HepG2 (cell line): Measurements from ENCODE around the gene MTFR1L. TPM values are rescaled to one million over a fixed set of nuclear protein-coding genes. Genes with fewer than 3 reads are reported as not detected.

ENCODE experiments used
- BCL3 ChIP-seq: sonication (generic); formaldehyde crosslinking; IDR thresholded peaks from 2 replicates; pipeline ENCODE4 v1.5.1; 2020; ENCODE audit warnings: mild to moderate bottlenecking, missing genetic modification reagents, moderate library complexity
- CBX1 ChIP-seq: IDR thresholded peaks from one replicate; pipeline ENCODE4 v1.6.1; 2016; ENCODE audit warnings: antibody characterized with exemption, low read depth
- CEBPG ChIP-seq: IDR thresholded peaks from 2 replicates; pipeline ENCODE4 v1.6.1; 2016
- DNMT1 ChIP-seq: sonication (generic); formaldehyde crosslinking; IDR thresholded peaks from 2 replicates; pipeline ENCODE4 v1.5.1; 2020; ENCODE audit warnings: mild to moderate bottlenecking, missing genetic modification reagents
- GABPB1 ChIP-seq: IDR thresholded peaks from 2 replicates; pipeline ENCODE4 v1.6.1; 2016; ENCODE audit warnings: mild to moderate bottlenecking, missing genetic modification reagents, moderate library complexity, missing compliant biosample characterization
- GZF1 ChIP-seq: sonication (generic); formaldehyde crosslinking; IDR thresholded peaks from 2 replicates; pipeline ENCODE4 v1.5.1; 2020; ENCODE audit warnings: mild to moderate bottlenecking, missing genetic modification reagents
- HNF4G ChIP-seq, 2 experiments: sonication (generic) in 1 of 2; formaldehyde crosslinking in 1 of 2; IDR thresholded peaks; 2 replicates each; pipeline versions ENCODE4 v1.4.0 to v1.6.1; 2011 to 2020; ENCODE audit warnings: borderline replicate concordance in 2 of 2, low read depth in 2 of 2, mild to moderate bottlenecking in 2 of 2, low read length in 1 of 2, missing genetic modification reagents in 1 of 2, moderate library complexity in 1 of 2
- IKZF4 ChIP-seq: sonication (generic); formaldehyde crosslinking; IDR thresholded peaks from 2 replicates; pipeline ENCODE4 v1.5.1; 2020; ENCODE audit warnings: borderline replicate concordance, mild to moderate bottlenecking, low read depth, missing genetic modification reagents; ENCODE audit errors: not compliant biosample characterization
- JUN ChIP-seq: sonication (generic); formaldehyde crosslinking; IDR thresholded peaks from 2 replicates; pipeline ENCODE4 v1.4.0; 2020; ENCODE audit warnings: mild to moderate bottlenecking, missing genetic modification reagents
- MYPOP ChIP-seq: sonication (generic); formaldehyde crosslinking; IDR thresholded peaks from 2 replicates; pipeline ENCODE4 v1.8.1; 2023; ENCODE audit warnings: mild to moderate bottlenecking, moderate library complexity, missing genetic modification reagents
- NFYC ChIP-seq: IDR thresholded peaks from 2 replicates; pipeline ENCODE4 v1.6.1; 2016; ENCODE audit warnings: missing genetic modification reagents, missing compliant biosample characterization
- POLR2AphosphoS5 ChIP-seq: IDR thresholded peaks from 2 replicates; pipeline ENCODE4 v1.6.1; 2012; ENCODE audit warnings: low read depth, low read length
- RBM22 ChIP-seq: fragments of 200-400 bp; formaldehyde crosslinking; optimal IDR thresholded peaks from 2 replicates; pipeline ENCODE3; 2017; ENCODE audit warnings: mild to moderate bottlenecking, low read length, moderate library complexity
- WIZ ChIP-seq: sonication (generic); formaldehyde crosslinking; IDR thresholded peaks from 2 replicates; pipeline ENCODE4 v1.5.1; 2020; ENCODE audit warnings: mild to moderate bottlenecking, missing genetic modification reagents
- ZNF138 ChIP-seq: sonication (generic); formaldehyde crosslinking; IDR thresholded peaks from 2 replicates; pipeline ENCODE4 v1.5.0; 2020; ENCODE audit warnings: mild to moderate bottlenecking, low read depth, missing genetic modification reagents
- ZNF510 ChIP-seq: sonication (generic); formaldehyde crosslinking; IDR thresholded peaks from 2 replicates; pipeline ENCODE4 v1.4.0; 2020; ENCODE audit warnings: low read depth, mild to moderate bottlenecking, missing genetic modification reagents
- ZSCAN20 ChIP-seq: sonication (generic); formaldehyde crosslinking; IDR thresholded peaks from 2 replicates; pipeline ENCODE4 v1.4.0; 2020; ENCODE audit warnings: missing genetic modification reagents, mild to moderate bottlenecking, borderline replicate concordance
- polyA plus RNA-seq, 8 experiments: library from polyadenylated mRNA; depleted of rRNA in 3 of 8; stranded (reverse) in 7 of 8; unstranded in 1 of 8; fragments of >200 nt; fragmentation: Illumina TruSeq in 4 of 8; extraction: Trizol in 4 of 8; gene quantifications; 2 replicates each; pipeline versions ENCODE4 v1.2.1 to v1.2.3, GENCODE V29; 2011 to 2016; ENCODE audit warnings: low read depth in 4 of 8, missing spikeins in 1 of 8, mixed read lengths in 1 of 8; ENCODE audit not compliant: insufficient read depth in 1 of 8
- total RNA-seq, 5 experiments: library from RNA; depleted of rRNA; stranded (reverse); fragments of >200 nt; fragmentation: Illumina TruSeq; extraction: Trizol; gene quantifications; 2 replicates each; pipeline ENCODE4 v1.2.3, GENCODE V29; 2016; ENCODE audit warnings: low read depth in 1 of 5
- TF ChIP-seq, protein P1 (sequence below): sonication (generic); formaldehyde crosslinking; IDR thresholded peaks from 2 replicates; pipeline ENCODE4 v1.8.0; 2022; ENCODE audit warnings: mild to moderate bottlenecking, missing genetic modification reagents, borderline replicate concordance
- TF ChIP-seq, protein P2 (sequence below): sonication (generic); formaldehyde crosslinking; IDR thresholded peaks from 2 replicates; pipeline ENCODE4 v1.4.0; 2020; ENCODE audit warnings: missing genetic modification reagents, borderline replicate concordance

MTFR1L gene
- total and polyA plus RNA-seq, 2 of the 13 experiments (the other 11 are each of a cell fraction or from before 2014, with no cell fraction given), result 38.0 to 55.7 TPM

DNA sequence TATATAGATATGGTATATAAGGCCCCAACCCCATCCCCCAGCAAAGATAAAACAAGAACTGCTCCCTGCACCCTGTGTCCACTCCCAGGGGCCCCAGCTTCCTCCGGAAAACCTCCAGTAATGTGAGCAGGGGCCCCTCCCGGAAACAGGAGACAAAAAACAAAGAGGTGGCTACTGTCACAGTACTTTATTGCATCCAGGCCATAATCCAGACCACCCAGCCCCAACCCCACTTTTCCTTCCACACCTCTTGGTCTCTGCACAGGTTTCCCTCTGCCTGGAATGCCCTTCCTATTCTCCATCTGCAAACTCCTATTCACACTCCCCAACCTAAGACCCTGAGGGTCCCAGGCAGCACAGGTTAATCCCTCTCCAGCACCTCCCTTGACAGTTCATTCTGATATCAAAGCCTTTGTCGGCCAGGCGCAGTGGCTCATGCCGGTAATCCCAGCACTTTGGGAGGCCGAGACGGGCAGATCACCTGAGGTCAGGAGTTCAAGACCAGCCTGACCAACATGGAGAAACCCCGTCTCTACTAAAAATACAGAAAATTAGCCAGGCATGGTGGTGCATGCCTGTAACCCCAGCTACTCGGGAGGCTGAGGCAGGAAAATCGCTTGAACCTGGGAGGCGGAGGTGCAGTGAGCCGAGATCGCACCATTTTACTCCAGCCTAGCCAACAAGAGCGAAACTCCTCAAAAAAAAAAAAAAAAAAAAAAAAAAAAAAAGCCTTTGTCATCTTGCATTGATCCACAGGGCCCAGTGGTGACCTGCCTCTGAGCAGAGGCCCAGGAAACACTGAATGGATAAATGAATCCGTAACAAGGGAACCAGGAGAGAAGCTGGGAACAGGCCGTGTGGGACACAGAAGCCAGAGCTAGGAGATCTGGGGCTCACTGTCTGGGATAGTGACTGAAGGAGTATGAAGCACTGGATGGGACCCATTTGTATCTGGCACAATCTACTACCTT, 41.8 kb downstream of the MTFR1L start (continued):
- TF ChIP-seq ZNF510 (CRISPR knock-in tag) (no peak), BCL3 (no peak), DNMT1 (CRISPR knock-in tag) (no peak), GZF1 (CRISPR knock-in tag) (no peak), ZNF138 (CRISPR knock-in tag) (no peak), GABPB1 (CRISPR knock-in tag) (peak; percentile 55; the same call in 1 of the 2 replicates), RBM22 (no peak), POLR2AphosphoS5 (0 out of 2 replicates have a peak, but pooled peaks have one; percentile 26), CEBPG (CRISPR knock-in tag) (peak; percentile 28; the same call in 1 of the 2 replicates), ZSCAN20 (0 out of 2 replicates have a peak, but pooled peaks have one; percentile 3), JUN (CRISPR knock-in tag) (peak; percentile 61), HNF4G (IDR thresholded peaks at IDR 0.05; ENCODE audit: borderline replicate concordance, low read depth, low read length) (peak; percentile 60), HNF4G (CRISPR knock-in tag; IDR thresholded peaks at IDR 0.05; ENCODE audit: borderline replicate concordance, low read depth) (no peak; the same call in 1 of the 2 replicates), CBX1 (no peak), IKZF4 (no peak), NFYC (CRISPR knock-in tag) (no peak), MYPOP (CRISPR knock-in tag) (peak; percentile 72; the same call in 1 of the 2 replicates), WIZ (CRISPR knock-in tag) (no peak)
- TF ChIP-seq, protein P1, sequence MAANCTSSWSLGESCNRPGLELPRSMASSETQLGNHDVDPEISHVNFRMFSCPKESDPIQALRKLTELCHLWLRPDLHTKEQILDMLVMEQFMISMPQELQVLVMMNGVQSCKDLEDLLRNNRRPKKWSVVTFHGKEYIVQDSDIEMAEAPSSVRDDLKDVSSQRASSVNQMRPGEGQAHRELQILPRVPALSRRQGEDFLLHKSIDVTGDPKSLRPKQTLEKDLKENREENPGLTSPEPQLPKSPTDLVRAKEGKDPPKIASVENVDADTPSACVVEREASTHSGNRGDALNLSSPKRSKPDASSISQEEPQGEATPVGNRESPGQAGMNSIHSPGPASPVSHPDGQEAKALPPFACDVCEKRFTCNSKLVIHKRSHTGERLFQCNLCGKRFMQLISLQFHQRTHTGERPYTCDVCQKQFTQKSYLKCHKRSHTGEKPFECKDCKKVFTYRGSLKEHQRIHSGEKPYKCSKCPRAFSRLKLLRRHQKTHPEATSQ, result no peak
- TF ChIP-seq, protein P2, sequence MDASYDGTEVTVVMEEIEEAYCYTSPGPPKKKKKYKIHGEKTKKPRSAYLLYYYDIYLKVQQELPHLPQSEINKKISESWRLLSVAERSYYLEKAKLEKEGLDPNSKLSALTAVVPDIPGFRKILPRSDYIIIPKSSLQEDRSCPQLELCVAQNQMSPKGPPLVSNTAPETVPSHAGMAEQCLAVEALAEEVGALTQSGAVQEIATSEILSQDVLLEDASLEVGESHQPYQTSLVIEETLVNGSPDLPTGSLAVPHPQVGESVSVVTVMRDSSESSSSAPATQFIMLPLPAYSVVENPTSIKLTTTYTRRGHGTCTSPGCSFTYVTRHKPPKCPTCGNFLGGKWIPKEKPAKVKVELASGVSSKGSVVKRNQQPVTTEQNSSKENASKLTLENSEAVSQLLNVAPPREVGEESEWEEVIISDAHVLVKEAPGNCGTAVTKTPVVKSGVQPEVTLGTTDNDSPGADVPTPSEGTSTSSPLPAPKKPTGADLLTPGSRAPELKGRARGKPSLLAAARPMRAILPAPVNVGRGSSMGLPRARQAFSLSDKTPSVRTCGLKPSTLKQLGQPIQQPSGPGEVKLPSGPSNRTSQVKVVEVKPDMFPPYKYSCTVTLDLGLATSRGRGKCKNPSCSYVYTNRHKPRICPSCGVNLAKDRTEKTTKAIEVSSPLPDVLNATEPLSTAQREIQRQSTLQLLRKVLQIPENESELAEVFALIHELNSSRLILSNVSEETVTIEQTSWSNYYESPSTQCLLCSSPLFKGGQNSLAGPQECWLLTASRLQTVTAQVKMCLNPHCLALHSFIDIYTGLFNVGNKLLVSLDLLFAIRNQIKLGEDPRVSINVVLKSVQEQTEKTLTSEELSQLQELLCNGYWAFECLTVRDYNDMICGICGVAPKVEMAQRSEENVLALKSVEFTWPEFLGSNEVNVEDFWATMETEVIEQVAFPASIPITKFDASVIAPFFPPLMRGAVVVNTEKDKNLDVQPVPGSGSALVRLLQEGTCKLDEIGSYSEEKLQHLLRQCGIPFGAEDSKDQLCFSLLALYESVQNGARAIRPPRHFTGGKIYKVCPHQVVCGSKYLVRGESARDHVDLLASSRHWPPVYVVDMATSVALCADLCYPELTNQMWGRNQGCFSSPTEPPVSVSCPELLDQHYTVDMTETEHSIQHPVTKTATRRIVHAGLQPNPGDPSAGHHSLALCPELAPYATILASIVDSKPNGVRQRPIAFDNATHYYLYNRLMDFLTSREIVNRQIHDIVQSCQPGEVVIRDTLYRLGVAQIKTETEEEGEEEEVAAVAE (CRISPR knock-in tag), result no peak
